ENCODE data around the gene TMEM178B.

DNA sequence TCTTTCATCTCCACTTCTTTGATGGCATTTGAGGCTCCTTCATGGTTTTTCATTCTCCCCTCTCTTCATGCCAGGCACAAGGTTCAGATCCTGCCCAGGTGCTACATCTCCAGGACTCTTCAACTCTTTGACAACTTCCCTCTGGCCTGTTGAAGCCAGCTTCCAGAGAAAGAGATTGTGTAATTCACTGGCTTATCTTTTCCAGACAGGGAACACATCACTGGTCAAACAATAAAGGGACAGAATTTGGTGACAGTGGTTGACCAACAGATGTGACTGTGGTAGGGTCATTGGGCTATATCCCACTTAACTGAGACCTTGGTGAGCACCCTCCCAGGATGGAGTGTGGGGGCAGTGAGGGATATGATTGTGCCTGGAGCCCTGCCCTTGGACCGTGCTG is 365.9 kb downstream of the TMEM178B start:
- no peak for TF ChIP-seq CTCF (IDR thresholded peaks at IDR 0.05)
- TF ChIP-seq POLR2A (IDR thresholded peaks at IDR 0.05) = no peak

All from lower leg skin (tissue), 3 donors.